ENCODE results near the gene NUDT16L1. TPM values are rescaled to one million over a fixed set of nuclear protein-coding genes. Genes with fewer than 3 reads are reported as not detected.

The NUDT16L1 gene
- polyA plus RNA-seq, 1 experiment: 25.2 TPM

DNA sequence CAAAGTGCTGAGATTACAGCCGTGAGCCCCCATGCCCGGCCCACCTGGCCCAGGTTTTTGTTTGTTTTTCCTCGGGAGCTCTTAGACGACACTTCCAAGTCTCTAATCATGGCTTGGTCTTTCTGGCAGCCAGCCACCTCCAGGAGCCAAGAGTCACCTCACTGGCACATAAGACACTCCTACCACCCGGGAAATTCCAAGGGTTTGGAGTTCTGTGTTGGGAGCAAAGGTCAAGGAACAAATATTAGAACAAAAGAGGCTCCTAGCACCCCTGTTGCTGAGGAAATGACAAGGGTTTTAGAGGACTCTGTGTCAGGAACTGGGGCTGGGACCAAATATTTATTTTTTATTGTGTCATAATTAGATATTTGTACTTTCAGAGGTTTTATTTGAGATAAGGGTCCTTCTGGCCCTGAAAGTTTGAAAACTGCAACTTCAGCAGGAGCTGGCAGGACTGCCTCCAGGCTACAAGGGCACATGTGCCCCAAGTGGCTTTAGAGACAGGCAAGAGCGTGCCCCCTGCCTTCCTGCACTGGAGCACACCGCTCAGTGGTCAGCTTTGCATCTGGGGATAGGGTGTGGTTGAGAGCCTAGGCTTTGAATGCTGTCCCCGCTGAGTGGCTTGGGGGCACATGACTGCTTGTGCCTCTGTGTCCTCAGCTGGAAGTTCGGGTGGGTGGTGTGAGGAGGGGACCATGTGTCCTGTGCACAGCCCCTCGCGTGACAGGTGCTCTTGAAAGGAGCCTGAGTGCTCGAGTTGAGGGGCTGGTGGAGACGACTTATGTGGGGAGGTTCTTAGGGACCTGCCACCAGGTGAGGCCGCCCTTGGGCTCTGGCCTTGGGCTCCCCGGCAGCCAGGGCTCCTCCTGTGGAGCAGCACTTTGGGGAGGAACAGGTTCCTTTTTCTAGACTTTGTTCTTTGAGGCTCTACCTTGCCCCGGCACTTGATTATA, 39.1 kb upstream of the NUDT16L1 start:
- H3K27me3 ChIP-seq (ENCODE audit: control insufficient read depth, insufficient read depth, low read length): no peaks in the 10 kb centered on the region
- H3K4me3 ChIP-seq (ENCODE audit: low read depth, low read length): no peak overlapping the region
- no peak overlapping the region for H3K27ac ChIP-seq (ENCODE audit: low read depth, low read length)
- no peaks in the 10 kb centered on the region for H3K9me3 ChIP-seq (ENCODE audit: control insufficient read depth, insufficient read depth, low read length)
- ChIA-PET CTCF (interaction anchor here (0.6 kb wide), 1 partner anchor 10 kb away, joined by 3 read pairs; no protein-coding TSS in a partner anchor), POLR2A (no interaction called here)
- TF ChIP-seq, protein P1, sequence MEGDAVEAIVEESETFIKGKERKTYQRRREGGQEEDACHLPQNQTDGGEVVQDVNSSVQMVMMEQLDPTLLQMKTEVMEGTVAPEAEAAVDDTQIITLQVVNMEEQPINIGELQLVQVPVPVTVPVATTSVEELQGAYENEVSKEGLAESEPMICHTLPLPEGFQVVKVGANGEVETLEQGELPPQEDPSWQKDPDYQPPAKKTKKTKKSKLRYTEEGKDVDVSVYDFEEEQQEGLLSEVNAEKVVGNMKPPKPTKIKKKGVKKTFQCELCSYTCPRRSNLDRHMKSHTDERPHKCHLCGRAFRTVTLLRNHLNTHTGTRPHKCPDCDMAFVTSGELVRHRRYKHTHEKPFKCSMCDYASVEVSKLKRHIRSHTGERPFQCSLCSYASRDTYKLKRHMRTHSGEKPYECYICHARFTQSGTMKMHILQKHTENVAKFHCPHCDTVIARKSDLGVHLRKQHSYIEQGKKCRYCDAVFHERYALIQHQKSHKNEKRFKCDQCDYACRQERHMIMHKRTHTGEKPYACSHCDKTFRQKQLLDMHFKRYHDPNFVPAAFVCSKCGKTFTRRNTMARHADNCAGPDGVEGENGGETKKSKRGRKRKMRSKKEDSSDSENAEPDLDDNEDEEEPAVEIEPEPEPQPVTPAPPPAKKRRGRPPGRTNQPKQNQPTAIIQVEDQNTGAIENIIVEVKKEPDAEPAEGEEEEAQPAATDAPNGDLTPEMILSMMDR (IDR thresholded peaks at IDR 0.05; ENCODE audit: low read depth, low read length): no peak
- DNase-seq (ENCODE audit: low read depth, low spot score): no peak

DNA sequence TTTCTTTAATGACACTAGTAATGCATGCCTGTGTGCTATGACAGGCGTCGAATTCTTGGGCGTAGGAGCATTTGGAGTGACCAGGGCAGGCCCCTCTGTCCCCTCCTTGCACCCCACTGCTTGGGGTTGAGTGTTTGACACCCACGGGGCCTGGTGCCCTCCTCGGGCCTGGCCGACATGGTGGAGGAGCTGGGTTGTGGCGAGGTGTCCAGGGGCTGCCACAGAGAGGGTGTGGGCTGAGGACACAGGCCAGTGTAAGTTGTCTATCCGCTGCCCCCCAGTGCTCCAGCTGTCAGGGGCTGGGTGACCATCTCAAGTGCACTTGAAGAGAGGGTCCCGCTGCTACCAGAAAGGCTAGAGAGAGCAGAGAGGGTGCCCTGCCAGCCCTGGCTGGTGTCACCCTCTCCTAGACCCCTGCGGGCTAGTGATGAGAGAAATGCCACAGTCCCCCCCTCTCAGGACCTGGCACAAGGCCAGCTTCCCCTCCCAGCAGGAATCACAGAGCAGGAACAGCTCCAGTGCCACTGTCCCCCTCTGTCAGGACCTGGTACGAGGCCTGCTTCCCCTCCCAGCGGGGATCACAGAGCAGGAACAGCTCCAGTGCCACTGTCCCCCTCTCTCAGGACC, 38.3 kb upstream of the NUDT16L1 start:
- no peaks in the 10 kb centered on the region for H3K27me3 ChIP-seq (ENCODE audit: control insufficient read depth, insufficient read depth, low read length)
- DNase-seq (ENCODE audit: low read depth, low spot score): no peak
- no peaks in the 10 kb centered on the region for H3K9me3 ChIP-seq (ENCODE audit: control insufficient read depth, insufficient read depth, low read length)
- TF ChIP-seq, protein P1 (IDR thresholded peaks at IDR 0.05; ENCODE audit: low read depth, low read length): no peak
- POLR2A ChIA-PET: no interaction called here
- no peak overlapping the region for H3K27ac ChIP-seq (ENCODE audit: low read depth, low read length)
- CTCF ChIA-PET: no interaction called here
- H3K4me3 ChIP-seq (ENCODE audit: low read depth, low read length): no peak overlapping the region

DNA sequence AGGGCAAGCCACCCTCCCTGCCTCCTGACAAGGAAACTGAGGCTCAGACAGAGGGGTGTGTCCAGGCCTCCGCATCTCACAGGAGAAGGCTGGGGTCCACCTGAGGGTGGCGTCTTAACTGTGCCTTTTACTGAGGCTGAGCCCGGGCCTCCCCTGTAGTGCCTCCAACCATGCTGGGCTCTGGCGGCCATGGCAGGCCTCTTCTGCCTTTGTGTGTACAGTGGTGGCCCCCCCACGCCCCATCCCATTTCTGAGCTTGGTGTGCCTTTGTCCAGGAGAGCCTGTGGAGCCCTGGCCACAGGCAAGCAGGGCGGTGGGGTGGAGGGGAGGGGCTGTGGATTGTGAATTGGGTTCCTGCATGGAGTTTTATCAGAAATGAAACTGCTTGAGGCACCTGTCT, 37.6 kb upstream of the NUDT16L1 start:
- TF ChIP-seq, protein P1 (IDR thresholded peaks at IDR 0.05; ENCODE audit: low read depth, low read length): no peak
- Histone ChIP-seq H3K27me3 (ENCODE audit: control insufficient read depth, insufficient read depth, low read length) (no peaks in the 10 kb centered on the region), H3K27ac (ENCODE audit: low read depth, low read length) (no peak overlapping the region), H3K9me3 (ENCODE audit: control insufficient read depth, insufficient read depth, low read length) (no peaks in the 10 kb centered on the region), H3K4me3 (ENCODE audit: low read depth, low read length) (no peak overlapping the region)
- POLR2A ChIA-PET: no interaction called here
- DNase-seq (ENCODE audit: low read depth, low spot score): no peak
- CTCF ChIA-PET: no interaction called here

DNA sequence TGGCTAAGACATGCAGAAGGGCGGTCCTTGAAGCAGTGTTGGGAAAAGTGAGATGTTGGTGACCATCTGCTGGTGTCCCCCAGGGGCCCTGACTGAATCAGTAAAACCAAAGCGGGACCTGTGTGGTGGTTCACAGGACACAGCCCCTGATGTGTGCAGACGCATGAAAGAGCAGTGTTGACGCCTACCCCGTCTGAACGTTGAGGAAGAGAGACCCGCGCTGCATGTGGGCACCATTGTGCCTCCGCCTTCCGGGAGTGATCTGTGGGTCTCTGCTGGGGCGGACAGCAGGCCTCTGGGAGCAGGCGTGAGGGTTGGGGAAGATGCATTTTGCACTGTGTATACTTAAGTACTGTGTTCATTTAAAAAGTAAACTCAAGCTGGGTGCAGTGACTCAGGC, 37.1 kb upstream of the NUDT16L1 start:
- ChIA-PET CTCF (interaction anchor here (0.7 kb wide), 1 partner anchor 11 kb away, joined by 3 read pairs; no protein-coding TSS in a partner anchor), POLR2A (no interaction called here)
- Histone ChIP-seq H3K27ac (ENCODE audit: low read depth, low read length) (no peak overlapping the region), H3K9me3 (ENCODE audit: control insufficient read depth, insufficient read depth, low read length) (no peaks in the 10 kb centered on the region), H3K27me3 (ENCODE audit: control insufficient read depth, insufficient read depth, low read length) (no peaks in the 10 kb centered on the region), H3K4me3 (ENCODE audit: low read depth, low read length) (no peak overlapping the region)
- DNase-seq (ENCODE audit: low read depth, low spot score): no peak
- TF ChIP-seq, protein P1 (IDR thresholded peaks at IDR 0.05; ENCODE audit: low read depth, low read length): no peak
